Stimulated activated CD8-positive, alpha-beta memory T cell treated with anti-CD3 and anti-CD28 coated beads, Interleukin-4, amount 100 ng/mL, for 48 hours (primary cell): ENCODE measurements around the gene CTLA4.
"Not testable (repeated sequence)": the region's sequence is repeated elsewhere in the genome, so short reads cannot be mapped to it uniquely, and the experiment has no call there.

Experiments used
- DNase-seq: peaks from one replicate; pipeline ENCODE4 v3.0.0-alpha.2; 2020

Gene CTLA4

GRCh38 chr2:203858176-203858575 lies 9.4 kb upstream of the CTLA4 start:
- no peak for DNase-seq

- no peak for DNase-seq
Measured at GRCh38 chr2:203859030-203859789, 8.4 kb upstream of the CTLA4 start.

- no peak for DNase-seq
Measured at GRCh38 chr2:203861197-203861596, 6.4 kb upstream of the CTLA4 start.

GRCh38 chr2:203861607-203862006 lies 6.0 kb upstream of the CTLA4 start:
- no peak for DNase-seq

GRCh38 chr2:203869223-203870042 lies 1.9 kb downstream of the CTLA4 start:
- DNase-seq: peak; percentile 62

- DNase-seq: peak; percentile 51
Measured at GRCh38 chr2:203870481-203870880, 2.9 kb downstream of the CTLA4 start.

GRCh38 chr2:203870941-203871340 lies 3.4 kb downstream of the CTLA4 start:
- DNase-seq: no peak

- DNase-seq: peak; percentile 50
Measured at GRCh38 chr2:203871371-203871983, 3.9 kb downstream of the CTLA4 start.

- DNase-seq: no peak
Measured at GRCh38 chr2:203873461-203873860, 5.9 kb downstream of the CTLA4 start.

GRCh38 chr2:203873921-203874631 lies 6.5 kb downstream of the CTLA4 start:
- no peak for DNase-seq

- DNase-seq: no peak
Measured at GRCh38 chr2:203875471-203875870, 7.9 kb downstream of the CTLA4 start.

GRCh38 chr2:203876328-203876727 lies 8.8 kb downstream of the CTLA4 start:
- DNase-seq: no peak

- no peak for DNase-seq
Measured at GRCh38 chr2:203878063-203878462, 10.5 kb downstream of the CTLA4 start.

- DNase-seq: no peak
Measured at GRCh38 chr2:203880557-203881125, 13.1 kb downstream of the CTLA4 start.

GRCh38 chr2:203881185-203881584 lies 13.6 kb downstream of the CTLA4 start:
- not testable (repeated sequence) for DNase-seq

GRCh38 chr2:203882551-203882950 lies 15.0 kb downstream of the CTLA4 start:
- no peak for DNase-seq

GRCh38 chr2:203886661-203887151 lies 19.1 kb downstream of the CTLA4 start:
- DNase-seq: peak; percentile 63

GRCh38 chr2:203887677-203888076 lies 20.1 kb downstream of the CTLA4 start:
- no peak for DNase-seq

- DNase-seq: no peak
Measured at GRCh38 chr2:203889542-203889941, 22.0 kb downstream of the CTLA4 start.

- no peak for DNase-seq
Measured at GRCh38 chr2:203889944-203890343, 22.4 kb downstream of the CTLA4 start.

- DNase-seq: no peak
Measured at GRCh38 chr2:203890733-203891132, 23.2 kb downstream of the CTLA4 start.

- DNase-seq: peak; percentile 74
Measured at GRCh38 chr2:203891474-203891873, 23.9 kb downstream of the CTLA4 start.

- no peak for DNase-seq
Measured at GRCh38 chr2:203892207-203892606, 24.6 kb downstream of the CTLA4 start.
